ENCODE results near the gene MAPK8IP1.

Gene MAPK8IP1

GRCh38 chr11:45928535-45929215, 43.2 kb downstream of the MAPK8IP1 start:
- no peak for DNase-seq

- no peak for DNase-seq
Measured at GRCh38 chr11:45929486-45930030, 44.1 kb downstream of the MAPK8IP1 start.

- DNase-seq, result peak; percentile 92
Measured at GRCh38 chr11:45930031-45930794, 44.8 kb downstream of the MAPK8IP1 start.

- DNase-seq, result no peak
Measured at GRCh38 chr11:45930951-45931570, 45.6 kb downstream of the MAPK8IP1 start.

- DNase-seq, result no peak
Measured at GRCh38 chr11:45931739-45932138, 46.3 kb downstream of the MAPK8IP1 start.

- no peak for DNase-seq
Measured at GRCh38 chr11:45932217-45932616, 46.8 kb downstream of the MAPK8IP1 start.

- DNase-seq, result no peak
Measured at GRCh38 chr11:45933131-45933831, 47.8 kb downstream of the MAPK8IP1 start.

GRCh38 chr11:45933846-45934579, 48.6 kb downstream of the MAPK8IP1 start:
- DNase-seq, result no peak

GRCh38 chr11:45934580-45935318, 49.3 kb downstream of the MAPK8IP1 start:
- no peak for DNase-seq

- DNase-seq, result no peak
Measured at GRCh38 chr11:45935349-45936064, 50.1 kb downstream of the MAPK8IP1 start.

GRCh38 chr11:45936511-45937054, 51.1 kb downstream of the MAPK8IP1 start:
- DNase-seq, result no peak

GRCh38 chr11:45937916-45938315, 52.5 kb downstream of the MAPK8IP1 start:
- no peak for DNase-seq

GRCh38 chr11:45939836-45940235, 54.4 kb downstream of the MAPK8IP1 start:
- DNase-seq, result no peak

GRCh38 chr11:45941285-45941684, 55.8 kb downstream of the MAPK8IP1 start:
- no peak for DNase-seq

- no peak for DNase-seq
Measured at GRCh38 chr11:45942381-45942780, 56.9 kb downstream of the MAPK8IP1 start.

GRCh38 chr11:45945397-45945999, 60.0 kb downstream of the MAPK8IP1 start:
- no peak for DNase-seq

GRCh38 chr11:45947885-45948284, 62.4 kb downstream of the MAPK8IP1 start:
- no peak for DNase-seq

- no peak for DNase-seq
Measured at GRCh38 chr11:45948356-45948755, 62.9 kb downstream of the MAPK8IP1 start.

GRCh38 chr11:45949992-45950407, 64.5 kb downstream of the MAPK8IP1 start:
- no peak for DNase-seq

All from NCI-H2029 (cell line).